HPDE6-E6E7 (cell line): Measurements from ENCODE around the gene NAA25.
"Not testable (repeated sequence)": the region's sequence is repeated elsewhere in the genome, so short reads cannot be mapped to it uniquely, and the experiment has no call there.

Experiments used
- DNase-seq: peaks from one replicate; pipeline ENCODE4 v3.0.0; 2011; ENCODE audit warnings: missing footprints; ENCODE audit errors: extremely low spot score

Gene NAA25

DNA sequence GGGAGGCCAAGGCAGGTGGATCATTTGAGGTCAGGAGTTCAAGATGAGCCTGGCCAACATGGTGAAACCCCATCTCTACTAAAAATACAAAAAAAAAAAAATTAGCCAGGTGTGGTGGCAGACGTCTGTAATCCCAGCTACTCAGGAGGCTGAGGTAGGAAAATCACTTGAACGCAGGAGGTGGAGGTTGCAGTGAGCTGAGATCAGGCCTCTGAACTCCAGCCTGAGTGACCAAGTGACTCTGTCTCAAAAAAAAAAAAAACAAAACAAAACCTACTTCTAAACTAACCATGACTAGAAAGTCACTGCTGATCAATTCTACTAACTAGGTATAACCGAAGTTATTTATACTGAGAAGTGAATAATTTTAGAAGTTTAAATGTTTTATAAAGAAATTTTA lies 99.0 kb downstream of the NAA25 start:
- DNase-seq = not testable (repeated sequence)

DNA sequence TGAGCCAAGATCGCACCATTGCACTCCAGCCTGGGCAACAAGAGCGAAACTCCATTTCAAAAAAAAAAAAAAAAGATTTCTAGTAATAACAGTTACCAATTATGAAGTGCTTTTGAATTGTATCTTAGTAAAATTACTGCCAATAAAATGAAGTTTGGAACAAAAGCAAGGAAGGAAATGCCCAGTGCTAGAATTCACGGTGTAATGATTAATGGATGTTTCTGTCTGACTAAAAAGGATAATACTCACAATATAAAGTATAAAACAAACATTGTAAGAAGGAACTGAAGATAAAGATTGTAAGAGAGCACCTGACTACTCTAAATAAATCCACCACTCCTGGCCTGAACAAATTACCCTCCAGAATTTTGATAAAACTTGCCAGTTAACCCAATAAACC lies 99.7 kb downstream of the NAA25 start:
- DNase-seq = no peak

DNA sequence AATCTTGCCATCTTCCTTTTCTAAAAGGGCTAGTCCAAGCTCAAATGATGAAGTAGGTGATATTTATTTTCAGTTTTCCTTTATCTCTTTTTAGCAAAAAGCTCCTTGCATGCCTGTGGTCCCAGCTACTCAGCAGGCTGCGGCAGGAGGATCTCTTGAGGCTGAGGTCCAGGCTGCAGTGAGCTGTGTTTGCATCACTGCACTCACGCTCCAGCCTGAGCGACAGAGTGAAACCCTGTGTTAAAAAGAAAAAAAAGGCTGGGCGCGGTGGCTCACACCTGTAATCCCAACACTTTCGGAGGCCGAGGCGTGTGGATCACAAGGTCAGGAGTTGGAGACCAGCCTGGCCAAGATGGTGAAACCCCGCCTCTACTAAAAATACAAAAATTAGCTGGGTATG lies 100.6 kb downstream of the NAA25 start:
- no peak for DNase-seq

DNA sequence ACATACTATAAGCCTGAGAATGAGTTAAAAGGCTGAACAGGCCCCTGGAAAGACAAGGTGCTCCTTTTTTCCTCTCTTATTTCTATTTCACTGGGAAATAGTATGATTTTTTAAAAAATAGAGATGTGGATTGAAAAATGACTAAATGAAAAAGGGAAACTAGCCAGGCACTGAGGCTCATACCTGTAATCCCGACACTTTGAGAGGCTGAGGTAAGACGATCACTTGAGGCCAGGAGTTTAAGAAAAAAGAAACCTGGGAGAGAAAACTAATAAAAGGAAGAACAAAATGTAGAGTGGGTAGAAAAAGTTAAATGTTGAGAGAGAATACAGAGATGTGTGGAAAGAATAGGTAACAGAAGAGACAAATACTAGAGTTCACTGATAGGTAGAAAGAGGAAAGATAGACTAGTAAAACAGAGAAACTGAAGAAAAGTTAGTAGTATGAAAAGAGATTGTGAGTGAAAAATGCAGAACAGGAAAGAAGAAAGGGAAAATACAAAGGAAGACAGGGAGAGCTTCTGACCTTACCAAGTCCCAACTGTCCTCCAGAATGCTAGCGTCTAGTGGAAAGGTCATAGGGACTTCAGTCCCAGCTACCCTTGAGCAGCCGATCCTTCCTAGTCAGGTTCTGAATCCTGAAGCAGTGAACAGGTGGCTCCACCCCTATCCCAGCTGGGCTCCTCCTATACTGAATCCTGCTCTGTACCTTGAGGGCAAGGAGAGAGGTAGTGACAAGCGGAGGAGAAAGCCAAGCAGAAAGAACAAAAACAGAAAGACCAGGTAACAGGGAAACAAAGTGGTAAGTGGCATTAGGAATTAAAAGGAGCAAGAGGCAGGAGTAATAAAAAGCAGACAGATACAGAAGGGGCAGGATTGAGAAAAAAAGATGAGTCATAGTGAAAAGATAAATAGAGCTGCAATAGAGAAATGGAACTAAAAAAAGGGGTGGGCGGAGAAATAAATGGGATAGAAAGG lies 102.9 kb downstream of the NAA25 start:
- DNase-seq = peak; percentile 40

DNA sequence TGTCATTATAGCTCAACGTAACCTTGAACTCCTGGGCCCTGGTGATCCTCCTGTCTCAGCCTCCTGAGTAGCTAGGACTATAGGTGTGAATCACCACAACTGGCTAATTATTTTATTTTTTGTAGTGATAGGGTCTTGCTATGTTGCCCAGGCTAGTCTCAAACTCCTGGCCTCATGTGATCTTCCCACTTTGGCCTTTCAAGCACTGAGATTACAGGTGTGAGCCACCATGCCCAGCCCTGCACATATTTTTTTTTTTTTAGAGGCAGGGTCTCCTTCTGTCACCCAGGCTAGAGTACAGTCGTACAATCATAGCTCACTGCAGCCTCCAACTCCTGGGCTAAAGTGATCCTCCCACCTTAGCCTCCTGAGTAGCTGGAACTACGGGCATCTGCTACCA lies 104.5 kb downstream of the NAA25 start:
- DNase-seq = no peak

DNA sequence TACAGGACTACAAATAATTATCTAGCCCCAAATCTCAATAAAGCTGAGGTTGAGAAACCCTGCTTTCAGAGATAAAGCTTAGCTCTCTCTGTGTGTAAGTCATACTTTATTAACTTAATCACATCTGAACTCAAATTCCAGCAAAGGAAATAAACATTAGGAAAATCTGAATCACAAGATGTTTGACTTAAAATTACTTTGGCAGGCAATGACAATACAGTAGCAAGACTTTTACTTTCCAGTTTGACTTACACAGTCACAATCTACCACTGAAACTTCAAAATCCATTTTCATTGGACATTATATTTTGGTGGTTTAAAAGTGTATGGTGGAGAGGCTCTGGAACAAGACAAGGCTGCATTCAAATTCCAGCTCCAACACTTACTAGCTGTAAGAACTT lies 107.0 kb downstream of the NAA25 start:
- no peak for DNase-seq

DNA sequence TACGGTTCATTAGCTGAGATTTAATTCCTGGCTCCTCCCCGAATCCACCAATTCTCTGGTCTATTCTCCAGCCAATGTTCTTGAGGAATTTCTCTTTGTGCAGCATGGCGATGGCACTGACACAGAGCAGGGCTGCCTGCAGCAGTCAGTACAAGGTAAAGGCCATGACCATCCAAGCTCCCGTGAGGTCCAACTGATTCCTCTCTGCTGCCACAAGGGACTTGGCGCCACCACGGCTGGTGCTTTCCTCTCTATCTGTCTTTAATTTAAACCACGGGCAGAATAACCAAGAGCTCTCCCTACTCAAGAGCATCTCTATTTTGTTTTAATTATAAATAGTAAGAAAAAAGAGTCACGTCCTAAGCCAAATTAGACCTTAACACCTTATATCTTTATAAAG lies 107.8 kb downstream of the NAA25 start:
- no peak for DNase-seq

DNA sequence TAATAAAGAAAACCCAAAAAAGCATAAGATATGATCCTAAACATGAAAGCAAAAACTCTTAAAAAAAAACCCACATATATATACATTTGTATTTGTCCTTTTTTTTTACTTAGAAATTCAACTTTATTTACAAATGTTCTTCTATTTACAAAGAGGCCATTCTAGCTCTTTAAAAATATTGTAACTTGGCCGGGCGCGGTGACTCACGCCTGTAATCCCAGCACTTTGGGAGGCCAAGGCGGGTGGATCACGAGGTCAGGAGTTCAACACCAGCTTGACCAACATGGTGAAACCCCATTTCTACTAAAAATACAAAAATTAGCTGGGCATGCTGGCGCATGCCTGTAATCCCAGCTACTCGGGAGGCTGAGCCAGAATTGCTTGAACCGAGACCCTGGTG lies 109.5 kb downstream of the NAA25 start:
- DNase-seq = not testable (repeated sequence)

DNA sequence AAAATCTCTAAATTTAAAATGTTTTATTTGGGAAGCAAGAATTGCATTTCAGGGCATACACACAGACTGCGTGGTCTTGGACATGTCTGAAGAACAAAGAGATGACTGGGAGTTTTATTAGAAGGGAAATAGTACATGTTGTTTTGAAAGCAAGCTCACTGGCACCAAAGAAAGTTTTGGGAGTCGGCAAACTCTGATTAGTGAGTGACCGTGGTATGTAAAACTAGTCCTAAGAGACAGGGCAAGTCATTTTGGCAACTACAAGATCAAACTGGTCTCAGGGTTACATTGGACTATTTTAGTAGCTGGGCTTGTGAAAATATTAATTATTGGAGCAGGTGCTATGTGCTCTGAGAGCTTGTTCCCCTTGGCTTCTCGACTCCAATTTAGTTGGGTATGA lies 110.6 kb downstream of the NAA25 start:
- DNase-seq = no peak

DNA sequence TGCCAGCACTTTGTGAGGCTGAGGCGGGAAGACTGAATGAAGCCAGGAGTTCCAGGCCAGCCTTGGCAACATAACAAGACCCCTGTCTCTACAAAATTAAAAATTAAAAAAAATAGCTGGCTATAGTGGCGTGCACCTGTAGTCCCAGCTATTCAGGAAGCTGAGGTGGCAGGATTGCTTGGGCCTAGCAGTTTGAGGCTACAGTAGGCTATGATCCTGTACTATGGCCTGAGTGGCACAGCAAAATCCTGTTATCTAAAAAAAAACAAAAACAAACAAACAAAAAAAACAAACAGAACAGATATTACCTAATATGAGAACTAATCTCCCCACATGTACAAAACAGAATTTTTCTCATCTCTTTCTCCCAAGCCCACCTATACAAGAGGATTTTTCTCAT lies 111.3 kb downstream of the NAA25 start:
- DNase-seq = no peak

DNA sequence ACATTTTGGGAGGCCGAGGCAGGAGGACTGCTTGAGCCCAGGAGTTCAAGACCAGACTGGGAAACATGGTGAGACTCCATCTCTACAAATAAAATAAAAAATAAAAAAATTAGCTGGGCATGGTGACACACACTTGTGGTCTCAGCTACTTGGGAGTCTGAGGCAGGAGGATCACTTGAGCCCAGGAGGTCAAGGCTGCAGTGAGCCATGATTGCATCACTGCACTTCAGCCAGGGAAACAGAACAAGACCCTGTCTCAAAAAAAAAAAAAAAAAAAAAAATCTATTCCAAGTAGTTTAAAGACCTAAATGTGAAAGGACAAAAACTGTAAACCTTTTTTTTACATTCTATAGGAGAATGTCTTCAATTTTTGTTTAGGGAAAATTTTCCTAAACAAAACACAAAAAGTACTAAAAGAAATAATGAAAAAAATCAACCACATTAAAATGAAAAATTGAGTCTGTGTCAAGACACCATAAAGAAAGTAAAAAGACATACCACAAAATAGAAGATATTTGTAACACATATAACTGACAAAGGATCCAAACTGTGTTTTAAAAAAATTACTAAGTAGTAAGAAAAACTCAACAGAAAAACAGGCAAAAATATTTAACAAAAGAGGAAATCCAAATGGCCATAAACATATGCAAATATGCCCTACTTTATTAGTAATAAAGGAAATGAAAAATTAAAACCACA lies 112.7 kb downstream of the NAA25 start:
- no peak for DNase-seq

DNA sequence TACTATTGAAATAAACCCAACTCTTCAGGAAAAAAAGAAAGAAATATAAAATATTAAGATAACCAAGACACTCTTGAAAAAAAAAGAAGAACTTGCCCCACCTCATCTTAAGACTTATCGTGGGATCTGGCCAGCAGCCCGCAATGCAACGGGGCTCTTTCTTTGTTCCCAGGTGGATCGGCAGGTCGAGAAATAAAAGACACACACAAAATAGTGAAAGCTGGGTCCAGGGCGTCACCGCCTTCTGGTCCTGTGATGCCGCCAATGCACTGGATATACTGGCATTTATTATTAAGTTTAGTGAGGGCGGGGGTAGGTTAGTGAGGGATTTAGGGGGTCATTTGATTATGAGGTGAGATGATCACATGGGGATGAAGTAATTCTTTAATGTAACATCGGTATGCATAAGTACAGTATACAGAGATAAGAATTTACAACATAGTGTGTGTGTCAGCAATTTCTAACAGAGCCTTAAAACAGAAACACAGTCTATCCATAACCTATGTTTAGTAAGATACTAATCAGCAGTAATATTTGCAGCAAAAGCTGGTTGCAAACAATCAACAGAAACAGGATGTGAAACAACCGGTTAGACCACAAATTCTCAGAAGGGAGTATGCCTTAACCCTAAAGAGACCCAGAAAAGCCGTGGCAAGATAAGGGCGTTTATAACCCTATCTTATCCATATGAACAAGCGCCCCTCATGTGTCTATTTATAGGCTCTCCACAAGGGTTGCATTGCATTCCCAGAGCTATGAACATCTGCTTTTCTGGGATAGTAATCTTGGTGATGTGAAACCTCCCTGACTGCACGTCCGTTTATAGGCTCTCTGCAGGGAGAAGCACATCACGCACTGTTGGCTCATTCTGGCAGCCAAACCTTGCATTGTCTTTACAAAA lies 114.1 kb downstream of the NAA25 start:
- DNase-seq = not testable (repeated sequence)

DNA sequence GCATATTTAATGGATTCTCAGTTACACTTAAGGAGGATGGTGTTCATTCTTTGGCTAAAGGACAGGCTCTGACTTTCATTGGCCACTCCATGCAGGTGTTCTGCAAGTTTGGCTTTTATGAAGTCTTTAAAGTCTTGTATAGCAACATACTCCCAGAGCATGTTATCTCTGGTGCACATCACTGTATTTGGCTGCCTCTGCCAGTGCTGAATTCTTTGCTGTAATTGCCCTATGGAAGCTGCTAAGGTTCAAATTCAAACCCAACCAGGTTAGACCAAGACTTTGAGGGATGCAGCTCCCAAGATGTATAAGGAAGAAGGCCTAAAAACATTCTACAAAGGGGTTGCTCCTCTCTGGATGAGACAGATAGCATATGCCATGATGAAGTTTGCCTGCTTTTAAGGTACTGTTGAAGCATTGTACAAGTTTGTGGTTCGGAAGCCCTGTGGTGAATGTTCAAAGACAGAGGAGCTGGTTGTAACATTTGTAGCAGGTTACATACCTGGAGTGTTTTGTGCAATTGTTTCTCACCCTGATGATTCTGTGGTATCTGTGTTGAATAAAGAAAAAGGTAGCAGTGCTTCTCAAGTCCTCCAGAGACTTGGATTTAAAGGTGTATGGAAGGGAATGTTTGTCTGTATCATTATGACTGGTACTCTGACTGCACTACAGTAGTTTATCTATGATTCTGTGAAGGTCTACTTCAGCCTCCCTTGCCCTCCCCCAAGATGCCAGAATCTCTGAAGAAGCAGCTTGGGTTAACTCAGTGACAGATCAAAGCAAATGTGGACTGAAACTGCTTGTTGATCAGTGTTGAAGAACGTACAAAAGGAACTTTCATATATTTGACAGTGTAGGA lies 115.1 kb downstream of the NAA25 start:
- DNase-seq = no peak

DNA sequence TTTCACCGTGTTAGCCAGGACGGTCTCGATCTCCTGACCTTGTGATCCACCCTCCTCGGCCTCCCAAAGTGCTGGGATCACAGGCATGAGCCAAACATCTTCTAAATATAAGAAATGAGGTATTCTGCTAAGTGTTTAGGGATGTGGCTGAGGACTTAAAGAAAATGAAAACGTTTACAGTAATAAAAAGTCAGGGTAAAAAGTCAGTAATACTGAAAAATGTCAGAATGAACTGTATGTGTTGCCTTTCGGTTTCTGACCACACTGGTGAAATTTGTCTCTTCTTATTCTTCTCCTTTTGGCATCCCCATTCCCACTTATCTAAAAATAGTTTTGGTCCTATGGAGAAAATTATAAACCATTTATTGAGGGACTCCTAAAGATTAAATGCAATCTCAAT lies 116.1 kb downstream of the NAA25 start:
- no peak for DNase-seq

DNA sequence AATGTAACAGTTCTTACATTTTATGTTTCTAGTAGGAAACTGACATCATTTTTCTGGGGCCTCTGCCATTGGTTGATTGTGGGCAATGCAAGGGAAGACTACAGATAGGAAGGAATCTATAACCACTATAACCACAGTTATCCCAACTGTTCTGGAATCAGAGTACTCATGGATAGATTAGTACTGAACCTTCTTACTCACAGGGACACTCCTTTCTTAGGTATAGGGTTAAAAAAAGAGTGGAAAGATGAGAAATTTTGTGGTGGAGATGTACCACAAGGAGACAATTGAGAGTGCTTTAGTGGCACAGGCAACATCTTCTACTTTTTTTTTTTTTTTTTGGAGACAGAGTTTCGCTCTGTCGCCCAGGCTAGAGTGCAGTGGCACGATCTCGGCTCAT lies 116.6 kb downstream of the NAA25 start:
- DNase-seq = no peak

DNA sequence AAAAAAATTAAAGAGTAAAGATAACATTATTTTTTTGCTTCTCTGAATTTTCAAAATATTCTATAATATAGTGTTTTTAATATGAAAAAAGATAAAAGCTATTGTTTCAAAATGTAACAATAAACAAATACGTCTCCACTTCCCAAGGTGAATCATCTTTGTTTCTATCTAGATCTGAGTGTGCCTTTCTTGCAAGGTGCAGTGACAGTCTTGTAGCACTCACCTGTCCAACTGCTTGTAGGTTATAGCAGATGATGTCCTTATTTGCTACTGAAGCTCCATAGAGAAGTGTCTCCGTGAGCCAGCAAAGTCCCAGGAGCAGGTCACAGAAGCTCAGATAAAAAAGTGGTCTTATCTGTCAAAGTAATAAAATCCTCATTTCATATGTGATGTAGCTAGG lies 117.0 kb downstream of the NAA25 start:
- DNase-seq = no peak

DNA sequence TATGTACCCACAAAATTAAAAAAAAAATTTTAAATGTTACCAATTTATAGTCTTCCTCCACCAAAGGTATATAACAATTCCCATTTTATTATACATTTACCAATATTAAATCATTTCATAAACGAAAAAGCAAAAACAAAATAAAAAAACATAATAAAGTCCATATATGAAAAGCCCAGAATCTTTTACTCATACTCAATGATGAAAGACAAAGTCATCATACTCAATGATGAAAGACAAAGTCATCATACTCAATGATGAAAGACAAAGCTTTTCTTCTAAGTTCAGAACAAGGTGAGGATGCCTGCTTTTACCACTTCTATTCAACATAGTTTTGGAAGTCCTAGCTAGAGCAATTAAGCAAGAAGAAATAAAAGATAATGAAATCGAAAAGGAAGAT lies 123.8 kb downstream of the NAA25 start:
- DNase-seq = no peak

DNA sequence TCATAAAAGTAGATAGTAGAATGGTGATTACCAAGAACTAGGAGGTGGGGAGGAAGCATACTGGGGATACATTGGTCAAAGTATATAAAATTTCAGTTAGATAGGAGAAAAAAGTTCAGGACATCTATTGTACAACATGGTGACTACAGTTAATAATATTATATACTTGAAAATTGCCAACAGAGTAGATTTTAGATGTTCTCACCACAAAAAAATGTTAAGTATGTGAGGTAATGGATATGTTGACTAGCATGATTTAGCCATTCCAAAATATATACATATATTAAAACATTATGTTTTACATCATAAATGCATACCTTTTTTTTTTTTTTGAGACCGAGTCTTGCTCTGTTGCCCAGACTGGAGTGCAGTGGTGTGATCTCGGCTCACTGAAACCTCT lies 126.6 kb downstream of the NAA25 start:
- DNase-seq = no peak

DNA sequence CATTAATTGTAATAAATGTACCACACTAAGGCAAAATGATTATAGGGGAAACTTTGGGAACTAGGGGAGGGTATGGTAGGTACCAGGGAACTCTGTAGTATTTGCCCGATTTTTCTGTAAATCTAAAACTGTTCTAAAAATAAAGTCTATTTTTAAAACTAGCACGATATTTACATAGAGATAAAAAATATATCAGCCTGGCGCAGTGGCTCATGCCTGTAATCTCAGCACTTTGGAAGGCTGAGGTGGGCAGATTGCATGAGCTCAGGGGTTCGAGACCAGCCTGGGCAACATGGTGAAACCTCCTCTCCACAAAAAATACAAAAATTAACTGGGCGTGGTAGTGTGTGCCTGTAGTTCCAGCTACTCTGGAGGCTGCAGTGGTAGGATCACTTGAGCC lies 128.0 kb downstream of the NAA25 start:
- DNase-seq = no peak

DNA sequence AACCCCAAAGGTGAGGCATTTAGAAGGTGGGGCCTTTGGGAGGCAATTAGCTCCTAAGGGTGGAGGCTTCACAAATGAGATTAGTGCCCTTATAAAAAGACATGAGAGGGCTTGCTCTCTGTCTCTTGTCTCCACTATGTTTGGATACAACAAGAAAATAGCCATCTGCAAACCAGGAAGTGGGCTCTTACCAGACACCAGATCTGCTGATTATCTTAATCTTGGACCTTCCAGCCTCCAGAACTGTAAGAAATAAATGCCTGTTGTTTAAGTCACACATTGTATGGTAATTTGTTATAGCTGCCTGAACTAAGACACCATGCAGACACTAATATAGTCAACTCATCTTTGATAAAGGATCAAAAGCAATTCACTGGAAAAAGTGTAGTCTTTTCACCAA lies 130.0 kb downstream of the NAA25 start:
- DNase-seq = no peak

DNA sequence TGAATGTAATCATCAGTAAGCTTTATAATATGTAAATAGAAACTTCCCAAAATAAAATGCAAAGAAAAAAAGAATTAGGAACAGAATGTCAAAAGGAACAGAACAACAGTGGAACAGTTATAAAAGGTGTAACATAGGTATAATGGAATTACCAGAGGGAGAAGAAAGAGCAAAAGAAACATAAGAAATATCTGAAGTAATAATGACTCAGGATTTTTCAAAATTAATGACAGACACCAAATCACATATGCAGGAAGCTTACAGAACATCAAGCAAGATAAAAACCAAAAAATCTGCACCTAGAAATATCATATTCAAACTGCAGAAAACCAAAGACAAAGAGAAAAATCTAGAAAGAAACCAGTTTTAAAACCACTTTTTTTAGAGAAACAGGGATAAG lies 131.7 kb downstream of the NAA25 start:
- no peak for DNase-seq
